Measurements from ENCODE around the gene CAMKK2. TPM values are rescaled to one million over a fixed set of nuclear protein-coding genes. Genes with fewer than 3 reads are reported as not detected.

CAMKK2 gene
- total and polyA plus RNA-seq, 2 of the 13 experiments (the other 11 are each of a cell fraction or from before 2014, with no cell fraction given): 18.8 to 20.0 TPM

GRCh38 chr12:121330692-121331091 lies 34.2 kb upstream of the CAMKK2 start (continued):
- TF ChIP-seq IKZF5 (CRISPR knock-in tag; IDR thresholded peaks at IDR 0.05) (no peak), ZNF432 (CRISPR knock-in tag; IDR thresholded peaks at IDR 0.05; ENCODE audit: borderline replicate concordance) (no peak), ZNF569 (CRISPR knock-in tag; IDR thresholded peaks at IDR 0.05; ENCODE audit: borderline replicate concordance) (no peak), KDM4B (CRISPR knock-in tag; IDR thresholded peaks at IDR 0.05) (no peak)

- ChIA-PET POLR2A (no interaction called here), CTCF (ENCODE audit: low intra/inter-chr PET ratio, low total read pairs) (no interaction called here)
- Histone ChIP-seq H3K27ac (ENCODE audit: extremely low read length, insufficient read depth, low read length) (no peak overlapping the region), H4K20me1 (ENCODE audit: insufficient read depth, low read length) (no peaks in the 10 kb centered on the region), H3K4me2 (ENCODE audit: low read depth, low read length) (no peak overlapping the region), H3K4me1 (ENCODE audit: insufficient read depth, low read length) (no peaks in the 10 kb centered on the region), H2AFZ (ENCODE audit: low read length) (no peak overlapping the region), H3K9ac (ENCODE audit: insufficient read depth, low read depth, low read length) (no peak overlapping the region), H3K4me3 (replicated peaks in 1 of 3; ENCODE audit: insufficient read depth in 1 of 3, low read depth in 2 of 3, low read length in 3 of 3) (no peak overlapping the region), H3K36me3 (replicated peaks in 1 of 2; ENCODE audit: control insufficient read depth in 1 of 2, insufficient read depth in 2 of 2, low read length in 2 of 2) (peaks cover 38 to 81% of the 10 kb centered on the region in 2 experiments), H3K9me3 (ENCODE audit: low read length) (no peaks in the 10 kb centered on the region), H3K27me3 (ENCODE audit: control insufficient read depth in 1 of 2, insufficient read depth in 2 of 2, low read length in 2 of 2) (no peaks in the 10 kb centered on the region), H3K79me2 (ENCODE audit: insufficient read depth, low read length) (no peaks in the 10 kb centered on the region)
- in situ Hi-C loops (cut with HindIII; ENCODE audit: extremely low pct_ligation_motif_present, low pct_unique_long_range_greater_than_20kb): no loop called here
- BruUV-seq (replicated peaks): no TSS peak
- ATAC-seq (no peak), FAIRE-seq (no peak), DNase-seq (ENCODE audit: low spot score) (no peak)
- intact Hi-C loops (cut with micrococcal nuclease; ENCODE audit: unreplicated experiment): no loop called here
- 89% methylated on average over 4 of the region's 4 CpGs for WGBS (ENCODE audit: low lambda C conversion rate)
- no peak for TF ChIP-seq PHF20 (CRISPR knock-in tag; IDR thresholded peaks at IDR 0.05)
- no peak for TF ChIP-seq HES4 (CRISPR knock-in tag; IDR thresholded peaks at IDR 0.05; ENCODE audit: borderline replicate concordance)
- no peak for TF ChIP-seq ZBTB49 (CRISPR knock-in tag; IDR thresholded peaks at IDR 0.05; ENCODE audit: borderline replicate concordance)
- no peak for TF ChIP-seq ZNF589 (CRISPR knock-in tag; conservative IDR thresholded peaks at IDR 0.05)
- no peak for TF ChIP-seq ZNF296 (CRISPR knock-in tag; conservative IDR thresholded peaks at IDR 0.05)
- no peak for TF ChIP-seq SKI (IDR thresholded peaks at IDR 0.05; ENCODE audit: partially characterized antibody)
- TF ChIP-seq ZBTB10 (CRISPR knock-in tag; IDR thresholded peaks at IDR 0.05; ENCODE audit: borderline replicate concordance): no peak
- TF ChIP-seq SIX4 (CRISPR knock-in tag; IDR thresholded peaks at IDR 0.05): no peak
- no peak for TF ChIP-seq TEAD2 (CRISPR knock-in tag; IDR thresholded peaks at IDR 0.05)
- no peak for TF ChIP-seq MTA1 (CRISPR knock-in tag; IDR thresholded peaks at IDR 0.05; ENCODE audit: borderline replicate concordance)
- no peak for TF ChIP-seq ZNF33B (CRISPR knock-in tag; IDR thresholded peaks at IDR 0.05)
- TF ChIP-seq ZBTB44 (CRISPR knock-in tag; IDR thresholded peaks at IDR 0.05): no peak
- TF ChIP-seq ZBTB21 (CRISPR knock-in tag; IDR thresholded peaks at IDR 0.05): no peak
Observed at GRCh38 chr12:121330195-121330594, 33.7 kb upstream of the CAMKK2 start.
